ENCODE data around the gene SNRNP25. TPM values are rescaled to one million over a fixed set of nuclear protein-coding genes. Genes with fewer than 3 reads are reported as not detected.

SNRNP25 gene
- total and polyA plus RNA-seq, 9 of the 15 experiments (the other 6 are each of a cell fraction or from before 2014, with no cell fraction given) = 59.0 to 176 (median 108) TPM

DNA sequence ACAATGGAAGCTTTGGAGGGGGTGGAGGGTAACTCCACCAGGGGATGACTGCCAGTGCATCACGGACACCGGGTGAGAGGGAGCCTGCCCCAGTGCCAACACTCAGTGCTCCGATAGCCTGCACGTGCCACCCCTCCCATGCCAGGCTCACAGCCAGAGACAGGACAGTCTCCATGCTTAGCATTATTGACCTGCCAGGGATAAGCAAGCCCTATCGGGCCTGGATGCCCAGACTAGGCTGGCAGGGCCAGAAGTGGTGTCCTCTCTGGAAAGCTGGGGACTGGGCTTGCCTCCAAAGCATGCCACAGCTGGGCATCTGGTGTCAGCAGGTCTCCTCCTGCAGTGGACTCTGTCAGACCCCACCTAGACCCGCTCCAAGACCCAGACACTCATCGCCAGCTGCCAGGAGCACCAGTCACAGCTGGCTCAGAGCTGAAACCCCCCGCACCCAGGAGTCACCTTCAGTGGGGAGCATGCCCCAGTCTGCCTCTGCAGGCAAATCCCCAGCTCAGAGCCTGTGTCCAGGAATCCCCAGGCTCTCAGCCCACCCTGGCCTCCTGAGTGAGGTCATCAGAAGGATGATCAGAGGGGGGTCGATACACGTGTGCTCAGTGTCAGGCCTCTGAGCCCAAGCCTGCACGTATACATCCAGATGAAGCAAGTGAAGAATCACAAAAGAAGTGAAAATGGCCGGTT, 20.6 kb downstream of the SNRNP25 start (continued):
- TF ChIP-seq ZNF311 (CRISPR knock-in tag; IDR thresholded peaks at IDR 0.05) = no peak

DNA sequence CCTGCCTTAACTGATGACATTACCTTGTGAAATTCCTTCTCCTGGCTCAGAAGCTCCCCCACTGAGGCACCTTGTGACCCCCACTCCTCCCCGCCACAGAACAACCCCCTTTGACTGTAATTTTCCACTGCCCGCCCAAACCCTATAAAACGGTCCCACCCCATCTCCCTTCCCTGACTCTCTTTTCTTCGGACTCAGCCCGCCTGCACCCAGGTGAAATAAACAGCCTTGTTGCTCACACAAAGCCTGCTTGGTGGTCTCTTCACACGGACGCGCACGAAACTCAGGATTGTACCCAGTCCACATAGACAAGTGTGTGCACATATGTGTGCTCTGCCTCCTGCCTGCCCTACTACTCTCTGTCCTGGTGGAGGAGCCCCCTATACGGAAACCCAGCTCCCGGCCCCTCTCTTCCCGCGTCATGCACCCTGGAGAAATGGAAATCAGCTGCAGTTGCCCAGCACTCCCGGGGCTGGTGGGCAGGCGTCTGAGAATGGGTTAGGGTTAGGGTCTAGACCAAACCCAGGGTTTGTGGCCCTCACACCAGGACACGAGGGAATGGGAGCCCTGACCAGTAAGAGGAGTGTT, 21.2 kb downstream of the SNRNP25 start:
- intact Hi-C loops (cut with micrococcal nuclease) (no loop called here), in situ Hi-C loops (cut with MboI) (no loop called here)
- Histone ChIP-seq H3K36me3 (ENCODE audit: control insufficient read depth, insufficient read depth, low read length) (peaks cover 7% of the 10 kb centered on the region; the same call in 1 of the 3 replicates), H4K20me1 (replicated peaks; ENCODE audit: control insufficient read depth, insufficient read depth, low read length) (peaks cover 10% of the 10 kb centered on the region), H3K4me2 (ENCODE audit: insufficient read depth, low read length) (no peak overlapping the region), H3K79me2 (ENCODE audit: control insufficient read depth, insufficient read depth, low read length) (peaks cover 26% of the 10 kb centered on the region), H3K4me3 (no peak overlapping the region), H3K4me1 (replicated peaks in 1 of 2; ENCODE audit: control insufficient read depth in 2 of 2, insufficient read depth in 2 of 2, low read length in 2 of 2) (peaks cover 32 to 80% of the 10 kb centered on the region in 2 experiments), H2AFZ (ENCODE audit: low read depth, low read length) (no peak overlapping the region), H3K9me3 (replicated peaks; ENCODE audit: control insufficient read depth, insufficient read depth, low read depth, low read length) (no peaks in the 10 kb centered on the region; the same call in 1 of the 2 replicates), H3K9ac (ENCODE audit: insufficient read depth in 1 of 2, low read depth in 2 of 2, low read length in 2 of 2) (no peak overlapping the region; a peak in 1 of 4 replicates), H3K27me3 (ENCODE audit: control insufficient read depth in 2 of 2, insufficient read depth in 2 of 2, low read length in 2 of 2) (no peaks in the 10 kb centered on the region), H3K27ac (ENCODE audit: extremely low read depth, low read depth, low read length) (no peak overlapping the region), H3K9me1 (ENCODE audit: control insufficient read depth, insufficient read depth, low read length) (peaks cover 5% of the 10 kb centered on the region)
- FAIRE-seq = no peak
- no peak for DNase-seq (ENCODE audit: extremely low read depth in 1 of 4, low spot score in 3 of 4)
- TF ChIP-seq, protein P1, sequence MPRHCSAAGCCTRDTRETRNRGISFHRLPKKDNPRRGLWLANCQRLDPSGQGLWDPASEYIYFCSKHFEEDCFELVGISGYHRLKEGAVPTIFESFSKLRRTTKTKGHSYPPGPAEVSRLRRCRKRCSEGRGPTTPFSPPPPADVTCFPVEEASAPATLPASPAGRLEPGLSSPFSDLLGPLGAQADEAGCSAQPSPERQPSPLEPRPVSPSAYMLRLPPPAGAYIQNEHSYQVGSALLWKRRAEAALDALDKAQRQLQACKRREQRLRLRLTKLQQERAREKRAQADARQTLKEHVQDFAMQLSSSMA (CRISPR knock-in tag; IDR thresholded peaks at IDR 0.05) = no peak
- TF ChIP-seq, protein P2, sequence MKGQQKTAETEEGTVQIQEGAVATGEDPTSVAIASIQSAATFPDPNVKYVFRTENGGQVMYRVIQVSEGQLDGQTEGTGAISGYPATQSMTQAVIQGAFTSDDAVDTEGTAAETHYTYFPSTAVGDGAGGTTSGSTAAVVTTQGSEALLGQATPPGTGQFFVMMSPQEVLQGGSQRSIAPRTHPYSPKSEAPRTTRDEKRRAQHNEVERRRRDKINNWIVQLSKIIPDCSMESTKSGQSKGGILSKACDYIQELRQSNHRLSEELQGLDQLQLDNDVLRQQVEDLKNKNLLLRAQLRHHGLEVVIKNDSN (CRISPR knock-in tag; IDR thresholded peaks at IDR 0.05) = no peak
- TF ChIP-seq, protein P3, sequence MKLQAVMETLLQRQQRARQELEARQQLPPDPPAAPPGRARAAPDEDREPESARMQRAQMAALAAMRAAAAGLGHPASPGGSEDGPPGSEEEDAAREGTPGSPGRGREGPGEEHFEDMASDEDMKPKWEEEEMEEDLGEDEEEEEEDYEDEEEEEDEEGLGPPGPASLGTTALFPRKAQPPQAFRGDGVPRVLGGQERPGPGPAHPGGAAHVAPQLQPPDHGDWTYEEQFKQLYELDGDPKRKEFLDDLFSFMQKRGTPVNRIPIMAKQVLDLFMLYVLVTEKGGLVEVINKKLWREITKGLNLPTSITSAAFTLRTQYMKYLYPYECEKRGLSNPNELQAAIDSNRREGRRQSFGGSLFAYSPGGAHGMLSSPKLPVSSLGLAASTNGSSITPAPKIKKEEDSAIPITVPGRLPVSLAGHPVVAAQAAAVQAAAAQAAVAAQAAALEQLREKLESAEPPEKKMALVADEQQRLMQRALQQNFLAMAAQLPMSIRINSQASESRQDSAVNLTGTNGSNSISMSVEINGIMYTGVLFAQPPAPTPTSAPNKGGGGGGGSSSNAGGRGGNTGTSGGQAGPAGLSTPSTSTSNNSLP (IDR thresholded peaks at IDR 0.05; ENCODE audit: borderline replicate concordance, low read depth, low read length) = no peak
- TF ChIP-seq, protein P4, sequence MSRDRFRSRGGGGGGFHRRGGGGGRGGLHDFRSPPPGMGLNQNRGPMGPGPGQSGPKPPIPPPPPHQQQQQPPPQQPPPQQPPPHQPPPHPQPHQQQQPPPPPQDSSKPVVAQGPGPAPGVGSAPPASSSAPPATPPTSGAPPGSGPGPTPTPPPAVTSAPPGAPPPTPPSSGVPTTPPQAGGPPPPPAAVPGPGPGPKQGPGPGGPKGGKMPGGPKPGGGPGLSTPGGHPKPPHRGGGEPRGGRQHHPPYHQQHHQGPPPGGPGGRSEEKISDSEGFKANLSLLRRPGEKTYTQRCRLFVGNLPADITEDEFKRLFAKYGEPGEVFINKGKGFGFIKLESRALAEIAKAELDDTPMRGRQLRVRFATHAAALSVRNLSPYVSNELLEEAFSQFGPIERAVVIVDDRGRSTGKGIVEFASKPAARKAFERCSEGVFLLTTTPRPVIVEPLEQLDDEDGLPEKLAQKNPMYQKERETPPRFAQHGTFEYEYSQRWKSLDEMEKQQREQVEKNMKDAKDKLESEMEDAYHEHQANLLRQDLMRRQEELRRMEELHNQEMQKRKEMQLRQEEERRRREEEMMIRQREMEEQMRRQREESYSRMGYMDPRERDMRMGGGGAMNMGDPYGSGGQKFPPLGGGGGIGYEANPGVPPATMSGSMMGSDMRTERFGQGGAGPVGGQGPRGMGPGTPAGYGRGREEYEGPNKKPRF (IDR thresholded peaks at IDR 0.05; ENCODE audit: low read depth, low read length) = no peak
- TF ChIP-seq ZKSCAN1 (IDR thresholded peaks at IDR 0.05; ENCODE audit: low read depth, low read length) (no peak), TAF15 (IDR thresholded peaks at IDR 0.05; ENCODE audit: low read depth, low read length) (no peak), DMBX1 (CRISPR knock-in tag; IDR thresholded peaks at IDR 0.05; ENCODE audit: borderline replicate concordance) (no peak)
- TF ChIP-seq, protein P5, sequence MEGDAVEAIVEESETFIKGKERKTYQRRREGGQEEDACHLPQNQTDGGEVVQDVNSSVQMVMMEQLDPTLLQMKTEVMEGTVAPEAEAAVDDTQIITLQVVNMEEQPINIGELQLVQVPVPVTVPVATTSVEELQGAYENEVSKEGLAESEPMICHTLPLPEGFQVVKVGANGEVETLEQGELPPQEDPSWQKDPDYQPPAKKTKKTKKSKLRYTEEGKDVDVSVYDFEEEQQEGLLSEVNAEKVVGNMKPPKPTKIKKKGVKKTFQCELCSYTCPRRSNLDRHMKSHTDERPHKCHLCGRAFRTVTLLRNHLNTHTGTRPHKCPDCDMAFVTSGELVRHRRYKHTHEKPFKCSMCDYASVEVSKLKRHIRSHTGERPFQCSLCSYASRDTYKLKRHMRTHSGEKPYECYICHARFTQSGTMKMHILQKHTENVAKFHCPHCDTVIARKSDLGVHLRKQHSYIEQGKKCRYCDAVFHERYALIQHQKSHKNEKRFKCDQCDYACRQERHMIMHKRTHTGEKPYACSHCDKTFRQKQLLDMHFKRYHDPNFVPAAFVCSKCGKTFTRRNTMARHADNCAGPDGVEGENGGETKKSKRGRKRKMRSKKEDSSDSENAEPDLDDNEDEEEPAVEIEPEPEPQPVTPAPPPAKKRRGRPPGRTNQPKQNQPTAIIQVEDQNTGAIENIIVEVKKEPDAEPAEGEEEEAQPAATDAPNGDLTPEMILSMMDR (IDR thresholded peaks at IDR 0.05 in 2 of 3, conservative IDR thresholded peaks at IDR 0.05 in 1 of 3; ENCODE audit: insufficient read depth in 2 of 3, low read depth in 1 of 3, low read length in 3 of 3) = 0 out of 6 replicates have a peak, but pooled peaks of 1 of the 3 experiments have one; percentile 12
- POLR2A ChIA-PET = interaction anchor here (0.8 to 1.6 kb wide), 5 partner anchors 10 to 30 kb away, joined by 3 to 9 read pairs (median 3); partner anchors contain the start of genes POLR3K and SNRNP25
- CTCF ChIA-PET (ENCODE audit: low intra/inter-chr PET ratio) = no interaction called here
- WGBS (ENCODE audit: insufficient coverage, low coverage, missing lambda C conversion rate) = 81% methylated on average over 14 of the region's 16 CpGs
- no peak for ATAC-seq
- no TSS peak for BruUV-seq (replicated peaks)
